Motor neuron (in vitro differentiated cells): Measurements from ENCODE around the gene CLDN7. TPM values are rescaled to one million over a fixed set of nuclear protein-coding genes. Genes with fewer than 3 reads are reported as not detected.

Experiments
- ATAC-seq, 8 experiments: fragments of 200-7000 bp; cut with Tn5 transposase; replicated peaks in 6 of 8; 2 replicates each; pipeline ENCODE4 v1.8.0; 2021; ENCODE audit warnings: mild to moderate bottlenecking in 8 of 8, moderate library complexity in 8 of 8
- H3K27ac ChIP-seq, 2 donors: fragments of 250-450 bp; sonication (Bioruptor Pico); 2 replicates each; pipeline ENCODE4 v1.9.0; 2021; ENCODE audit warnings: antibody characterized with exemption in 2 of 2, mild to moderate bottlenecking in 2 of 2, moderate library complexity in 1 of 2
- H3K4me1 ChIP-seq, 2 donors: fragments of 250-450 bp; sonication (Bioruptor Pico); replicated peaks in 1 of 2; 2 replicates each; pipeline ENCODE4 v1.6.1; 2021; ENCODE audit warnings: antibody characterized with exemption in 2 of 2, mild to moderate bottlenecking in 2 of 2, moderate library complexity in 1 of 2
- H3K4me3 ChIP-seq, 5 donors: fragments of 250-450 bp; sonication (Bioruptor Pico); 2 replicates each; pipeline ENCODE4 v1.9.0; 2021; ENCODE audit warnings: antibody characterized with exemption in 5 of 5, mild to moderate bottlenecking in 5 of 5, moderate library complexity in 4 of 5
- WGBS, 10 experiments: fragments of 450-650 bp; shearing (Covaris generic); methylation state at CpG; one replicate each; pipeline ENCODE4 v1.0.0; 2022; 5-methylcytosine and 5-hydroxymethylcytosine counted together
- in situ Hi-C, 9 experiments: fragments of 400-800 bp; cut with MboI; loops; one replicate each; pipeline ENCODE4 v1.15.0; 2021; ENCODE audit warnings: low sequenced_read_pairs in 9 of 9, low pct_unique_long_range_greater_than_20kb in 2 of 9; ENCODE audit not compliant: unreplicated experiment in 9 of 9
- total RNA-seq, 8 experiments: library from RNA; unstranded; fragments of 300-600 nt; gene quantifications; 2 replicates each; pipeline versions ENCODE4 v1.2.3 to v1.2.4, GENCODE V29; 2022

CLDN7 gene
- total RNA-seq, 8 experiments from 2014 or later = 0.32 to 3.7 (median 0.99) TPM

- in situ Hi-C loops = no loop called here
Observed at GRCh38 chr17:7260151-7260550, 2.1 kb downstream of the CLDN7 start.

DNA sequence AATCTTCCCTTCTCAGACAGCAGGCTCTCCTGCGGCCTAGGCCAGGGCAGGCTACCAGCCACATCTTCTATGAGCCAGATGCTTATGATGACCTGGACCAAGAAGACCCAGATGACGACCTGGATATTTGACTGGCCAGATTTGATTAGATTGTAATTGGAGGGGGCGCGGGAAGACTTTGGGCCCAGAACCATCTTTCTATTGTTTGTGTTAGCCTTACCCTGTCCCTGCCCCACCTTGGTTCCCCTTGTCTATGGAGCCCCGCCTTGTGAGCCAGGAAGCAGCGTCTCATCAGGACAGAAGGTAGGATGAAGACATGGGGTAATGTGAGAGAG, 2.8 kb downstream of the CLDN7 start:
- no peak overlapping the region for H3K4me3 ChIP-seq
- no peak for ATAC-seq
- H3K27ac ChIP-seq = no peak overlapping the region
- 83 to 100% (median 88%) methylated on average over 1 to 3 of the region's 6 CpGs; no CpG with 5 or more reads in 6 of the 10 experiments for WGBS, 10 experiments
- in situ Hi-C loops = no loop called here
- peaks cover 0 to 19% of the 10 kb centered on the region in 2 donors for H3K4me1 ChIP-seq

More at GRCh38 chr17:7260151-7260550, 2.1 kb downstream of the CLDN7 start:
- H3K27ac ChIP-seq = no peak overlapping the region
- WGBS, 10 experiments = 79 to 100% (median 100%) methylated on average over 1 to 2 of the region's 4 CpGs; no CpG with 5 or more reads in 6 of the 10 experiments
- H3K4me3 ChIP-seq = no peak overlapping the region
- ATAC-seq = peak in 4 of 8 experiments; percentile 8 to 15 (median 12)
- H3K4me1 ChIP-seq = peaks cover 0 to 19% of the 10 kb centered on the region in 2 donors

DNA sequence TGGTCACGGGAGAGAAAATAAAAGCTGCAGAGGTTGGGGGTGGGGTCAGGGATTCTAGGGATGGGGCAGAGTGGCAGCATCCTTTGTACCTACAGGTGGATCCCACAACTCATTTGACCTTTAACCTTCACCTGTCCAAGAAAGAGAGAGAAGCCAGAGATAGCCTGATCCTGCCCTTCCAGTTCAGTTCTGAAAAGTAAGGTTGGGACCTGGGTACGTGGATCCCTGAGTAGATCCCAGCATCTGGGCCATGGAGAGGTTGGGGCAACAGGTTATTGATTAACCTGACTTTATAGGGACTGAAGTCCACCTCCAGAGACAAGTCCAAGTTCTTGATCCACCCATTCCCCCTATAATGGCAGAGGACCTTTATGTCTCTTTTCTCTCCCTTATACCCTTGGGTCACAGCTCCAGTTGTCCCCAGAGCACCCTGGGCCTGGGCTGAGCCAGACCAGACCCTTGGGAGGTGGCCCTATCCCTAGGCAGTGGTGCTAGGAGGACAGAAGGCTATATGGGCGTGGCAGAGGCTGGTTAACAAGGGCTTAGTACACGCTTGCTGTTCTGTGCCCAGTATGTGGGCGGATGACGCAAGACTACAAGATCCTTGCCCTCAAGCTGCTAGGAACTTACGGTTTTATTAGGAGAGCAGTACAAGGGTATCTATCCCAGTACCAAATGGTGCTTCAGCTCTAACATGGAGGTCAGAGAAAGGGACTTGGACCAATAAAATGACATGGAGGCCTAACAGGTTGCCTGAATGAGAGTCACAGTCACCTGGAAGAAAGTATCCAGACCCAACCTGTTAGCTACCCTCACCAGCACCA, 3.3 kb downstream of the CLDN7 start:
- WGBS, 10 experiments = 60 to 100% (median 88%) methylated on average over 1 to 5 of the region's 7 CpGs; no CpG with 5 or more reads in 2 of the 10 experiments
- Histone ChIP-seq H3K4me1 (peaks cover 0 to 19% of the 10 kb centered on the region in 2 donors), H3K27ac (no peak overlapping the region), H3K4me3 (no peak overlapping the region)
- no peak for ATAC-seq
- in situ Hi-C loops = no loop called here

DNA sequence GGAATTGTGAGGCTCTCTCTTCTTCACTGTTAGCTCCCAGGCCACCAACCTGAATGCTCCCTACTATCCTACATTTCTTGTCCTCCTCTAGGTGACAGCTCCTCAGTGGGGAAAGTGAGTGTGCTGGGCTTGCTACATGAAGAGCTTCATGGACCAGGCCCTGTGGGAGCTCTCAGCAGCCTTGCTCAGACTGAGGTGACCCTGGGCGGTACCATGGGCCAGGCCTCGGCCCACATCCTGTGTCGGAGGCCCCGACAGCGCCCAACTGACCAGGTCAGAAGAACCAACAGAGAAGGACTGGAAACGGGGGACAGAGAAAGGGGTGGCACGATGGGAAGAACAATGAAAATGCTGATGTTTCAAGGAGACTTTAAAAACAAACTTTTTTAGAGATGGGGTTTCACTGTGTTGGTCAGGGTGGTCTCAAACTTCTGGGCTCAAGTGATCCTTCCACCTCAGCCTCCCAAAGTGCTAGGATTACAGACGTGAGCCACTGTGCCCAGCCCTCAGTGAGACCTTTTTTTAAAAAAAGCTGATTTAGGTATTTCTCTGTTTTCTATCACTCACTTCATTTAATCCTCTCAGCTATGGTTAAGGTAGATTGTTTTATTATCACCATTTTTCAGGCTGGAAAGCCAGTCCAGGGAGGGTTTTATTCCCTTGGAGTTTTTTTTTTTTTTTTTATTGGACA, 5.4 kb downstream of the CLDN7 start:
- WGBS, 10 experiments = 83 to 100% (median 100%) methylated on average over 1 to 3 of the region's 8 CpGs; no CpG with 5 or more reads in 3 of the 10 experiments
- no peak overlapping the region for H3K4me3 ChIP-seq
- H3K4me1 ChIP-seq = peaks cover 7 to 14% of the 10 kb centered on the region in 2 donors
- no peak overlapping the region for H3K27ac ChIP-seq
- ATAC-seq = no peak
- in situ Hi-C loops = no loop called here

DNA sequence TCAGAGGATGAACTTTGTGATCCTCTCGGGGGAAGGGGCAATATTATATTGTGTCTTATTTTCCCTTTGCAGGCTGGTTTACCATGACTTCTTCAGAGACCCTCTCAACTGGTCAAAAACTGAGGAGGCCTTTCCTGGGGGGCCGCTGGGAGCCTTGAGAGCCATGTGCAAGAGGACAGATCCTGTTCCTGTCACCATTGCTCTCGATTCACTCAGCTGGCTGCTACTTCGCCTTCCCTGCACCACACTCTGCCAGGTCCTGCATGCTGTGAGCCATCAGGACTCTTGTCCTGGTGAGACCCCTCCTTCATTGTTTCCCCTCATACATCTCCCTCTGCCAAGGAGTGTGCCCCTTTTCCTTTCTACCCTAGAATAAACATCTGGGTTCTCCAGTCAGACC, 7.8 kb downstream of the CLDN7 start:
- H3K4me3 ChIP-seq = no peak overlapping the region
- no peak overlapping the region for H3K27ac ChIP-seq
- H3K4me1 ChIP-seq = peaks cover 13 to 16% of the 10 kb centered on the region in 2 donors
- no peak for ATAC-seq
- 63 to 100% (median 90%) methylated on average over 2 to 4 of the region's 4 CpGs for WGBS, 10 experiments
- in situ Hi-C loops = no loop called here

DNA sequence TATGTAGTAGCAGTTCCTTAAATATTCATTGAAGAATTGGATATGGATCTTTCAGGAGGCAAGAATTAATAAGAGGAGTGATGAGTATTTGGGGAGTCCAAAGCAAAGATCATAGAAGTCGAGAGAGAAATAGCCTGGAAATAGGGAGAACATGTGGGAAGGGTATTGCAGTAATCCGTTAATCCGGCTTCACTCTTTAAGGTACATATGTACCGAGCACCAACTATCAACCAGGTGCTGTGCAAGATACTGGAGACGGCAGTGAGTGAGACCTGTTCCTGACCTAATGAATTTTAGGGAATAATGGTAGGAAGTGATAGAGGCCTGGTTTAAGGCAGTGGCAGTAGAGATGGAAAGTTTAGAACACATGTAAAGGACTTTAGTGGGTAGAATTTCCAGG, 9.2 kb downstream of the CLDN7 start:
- in situ Hi-C loops = no loop called here
- ATAC-seq = no peak
- WGBS, 10 experiments = 14 to 80% (median 70%) methylated on average over 1 to 5 of the region's 5 CpGs; no CpG with 5 or more reads in 1 of the 10 experiments
- Histone ChIP-seq H3K4me3 (peak overlapping the region; percentile 82 to 100 (median 95)), H3K4me1 (peaks cover 18 to 23% of the 10 kb centered on the region in 2 donors), H3K27ac (peak overlapping the region; percentile 99 to 100)

- WGBS, 10 experiments = 0 to 20% (median 5%) methylated on average over 1 to 8 of the region's 55 CpGs; no CpG with 5 or more reads in 1 of the 10 experiments
- in situ Hi-C loops = no loop called here
- peak; percentile 73 to 79 (median 76) for ATAC-seq
- Histone ChIP-seq H3K4me3 (peak within 1 kb of the TSS; percentile 82 to 100 (median 95)), H3K27ac (peak within 1 kb of the TSS; percentile 99 to 100), H3K4me1 (peaks cover 18 to 23% of the 10 kb centered on the region in 2 donors)
Observed at GRCh38 chr17:7252176-7253043, 9.9 kb downstream of the CLDN7 start, which contains the start of gene ELP5. ELP5 (plus strand) TSS chr17:7252215; CDS start chr17:7252551, 336 bp downstream.

DNA sequence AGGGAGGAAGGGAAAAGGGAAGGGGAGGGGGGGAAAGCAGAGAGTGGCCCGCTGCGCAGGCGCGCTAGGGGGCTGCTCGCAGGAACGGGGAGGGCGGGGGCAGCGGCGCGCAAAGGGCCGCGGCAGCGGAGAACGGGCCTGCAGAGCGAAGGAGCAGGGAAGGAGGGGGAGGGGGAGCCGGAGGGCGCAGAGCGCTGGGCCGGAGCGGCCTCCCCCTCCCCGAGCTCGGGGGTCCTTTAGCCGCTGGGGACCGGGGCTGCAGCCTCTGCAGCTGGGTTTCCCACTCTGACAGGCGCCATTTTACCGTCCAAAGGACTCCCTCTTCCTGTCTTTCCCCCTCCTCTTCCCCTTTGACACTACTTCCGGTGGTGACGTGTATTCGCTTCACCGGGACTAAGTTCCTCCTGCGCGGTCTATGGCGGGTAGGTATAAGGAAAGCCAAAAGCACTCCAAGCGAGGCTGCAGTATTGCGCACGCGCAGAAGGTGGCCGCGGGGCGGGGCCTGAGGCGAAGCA, 10.6 kb downstream of the CLDN7 start, which contains the start of gene CTDNEP1:
Gene CTDNEP1, minus strand, starts transcription at position 74 of the 515 bp plus-strand sequence. CDS start 438 bp downstream, outside the sequence.
- Histone ChIP-seq H3K4me3 (peak within 1 kb of the TSS; percentile 82 to 100 (median 95)), H3K4me1 (peaks cover 18 to 23% of the 10 kb centered on the region in 2 donors), H3K27ac (peak within 1 kb of the TSS; percentile 99 to 100)
- in situ Hi-C loops = no loop called here
- 0 to 2% methylated on average over 5 to 7 of the region's 41 CpGs; no CpG with 5 or more reads in 8 of the 10 experiments for WGBS, 10 experiments
- peak; percentile 90 to 96 (median 92) for ATAC-seq

GRCh38 chr17:7250695-7251627, 11.3 kb downstream of the CLDN7 start:
- ATAC-seq = peak in 5 of 8 experiments; percentile 1 to 19 (median 5)
- in situ Hi-C loops = no loop called here
- peak overlapping the region; percentile 82 to 100 (median 95) for H3K4me3 ChIP-seq
- peaks cover 18 to 23% of the 10 kb centered on the region in 2 donors for H3K4me1 ChIP-seq
- peak overlapping the region; percentile 99 to 100 for H3K27ac ChIP-seq
- WGBS, 10 experiments = 0 to 20% (median 0%) methylated on average over 1 to 4 of the region's 55 CpGs; no CpG with 5 or more reads in 3 of the 10 experiments

DNA sequence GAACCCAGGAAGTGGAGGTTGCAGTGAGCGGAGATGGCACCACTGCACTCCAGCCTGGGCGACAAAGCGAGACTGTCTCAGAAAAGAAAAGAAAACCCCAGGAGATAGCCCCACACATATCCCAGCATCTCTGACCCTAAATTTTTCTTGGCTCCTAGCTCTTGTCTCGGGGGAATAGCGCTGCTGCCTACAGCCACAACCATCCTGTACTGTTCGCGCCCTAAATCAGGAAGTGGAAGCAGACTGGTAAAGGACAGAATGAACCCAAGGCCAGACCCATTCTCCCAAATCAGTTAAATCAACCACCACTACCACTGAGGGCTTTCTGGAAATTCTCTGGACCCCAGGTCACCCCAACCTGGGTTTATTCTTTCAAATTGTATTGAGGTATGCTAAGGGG, 12.4 kb downstream of the CLDN7 start:
- H3K27ac ChIP-seq = no peak overlapping the region

DNA sequence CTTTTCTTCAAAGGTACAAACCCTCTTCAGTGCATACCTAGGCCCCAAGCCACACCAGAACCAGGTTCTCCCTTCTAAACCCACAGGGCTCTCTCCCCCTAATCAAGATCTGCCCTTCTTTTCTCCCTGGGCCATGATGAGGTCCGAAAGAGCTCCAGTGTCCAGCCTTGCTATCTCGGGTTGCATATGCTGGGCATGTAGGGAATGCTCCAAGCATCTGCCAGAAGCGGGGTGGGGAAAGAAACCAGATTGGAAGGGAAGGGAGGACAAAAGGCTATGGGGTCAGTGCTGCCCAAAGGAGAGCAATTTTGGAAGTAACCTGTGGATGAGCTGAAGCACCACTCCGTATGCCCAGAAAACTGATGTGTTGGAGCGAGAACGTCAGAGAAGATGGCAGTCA, 13.1 kb downstream of the CLDN7 start:
- Histone ChIP-seq H3K27ac (no peak overlapping the region), H3K4me1 (peaks cover 18 to 23% of the 10 kb centered on the region in 2 donors), H3K4me3 (no peak overlapping the region)
- no peak for ATAC-seq
- in situ Hi-C loops = no loop called here
- 50 to 100% (median 89%) methylated on average over 2 to 6 of the region's 6 CpGs; no CpG with 5 or more reads in 3 of the 10 experiments for WGBS, 10 experiments

More for the DNA sequence above, 12.4 kb downstream of the CLDN7 start:
- in situ Hi-C loops = no loop called here
- H3K4me3 ChIP-seq = peak overlapping the region; percentile 82 to 100 (median 95)
- H3K4me1 ChIP-seq = peaks cover 18 to 23% of the 10 kb centered on the region in 2 donors
- ATAC-seq = no peak
- 80 to 100% (median 93%) methylated on average over 1 to 7 of the region's 7 CpGs; no CpG with 5 or more reads in 5 of the 10 experiments for WGBS, 10 experiments
